K562 (cell line): ENCODE results near the gene SOWAHD. TPM values are rescaled to one million over a fixed set of nuclear protein-coding genes. Genes with fewer than 3 reads are reported as not detected.

Experiments
- CBX8 ChIP-seq: fragments of 200-600 bp; sonication (generic); IDR thresholded peaks from 2 replicates; pipeline ENCODE4 v1.6.1; 2012; ENCODE audit warnings: borderline replicate concordance, mixed run types, low read depth, mild to moderate bottlenecking, moderate library complexity, mixed read lengths, low read length, control low read depth, inconsistent platforms; ENCODE audit not compliant: poor library complexity, severe bottlenecking; ENCODE audit errors: extremely low read depth
- CSDE1 ChIP-seq, 2 experiments: fragments of 450-650 bp; IDR thresholded peaks; 2 replicates each; pipeline ENCODE4 v1.6.1; 2016; ENCODE audit warnings: mild to moderate bottlenecking in 1 of 2
- KLF1 ChIP-seq: fragments of 450-650 bp; IDR thresholded peaks from 2 replicates; pipeline ENCODE4 v1.6.1; 2016; ENCODE audit warnings: missing genetic modification characterization, missing compliant biosample characterization
- SMAD1 ChIP-seq: fragments of 150-350 bp; IDR thresholded peaks from 2 replicates; pipeline ENCODE4 v1.6.1; 2014; ENCODE audit warnings: low read length, low read depth; ENCODE audit not compliant: partially characterized antibody
- SMAD4 ChIP-seq: fragments of 250-450 bp; sonication (Bioruptor Pico); conservative IDR thresholded peaks from 2 replicates; pipeline ENCODE4 v1.8.0; 2021; ENCODE audit warnings: inconsistent platforms, mild to moderate bottlenecking, moderate library complexity
- SMC3 ChIP-seq: conservative IDR thresholded peaks from 2 replicates; pipeline ENCODE4 v1.6.1; 2011; ENCODE audit warnings: low read depth, low read length, improper control_type of control experiment; ENCODE audit not compliant: insufficient read depth
- TAF7 ChIP-seq: fragments of 450-650 bp; IDR thresholded peaks from 2 replicates; pipeline ENCODE4 v1.6.1; 2016; ENCODE audit warnings: missing genetic modification characterization, missing compliant biosample characterization
- ZNF384 ChIP-seq: IDR thresholded peaks from 2 replicates; pipeline ENCODE4 v1.6.1; 2012; ENCODE audit warnings: low read depth, low read length, improper control_type of control experiment
- ZNF668 ChIP-seq: fragments of 250-450 bp; sonication (Bioruptor Pico); IDR thresholded peaks from 2 replicates; pipeline ENCODE4 v1.8.0; 2022; ENCODE audit warnings: mild to moderate bottlenecking, inconsistent platforms
- polyA plus RNA-seq, 8 experiments: library from polyadenylated mRNA; depleted of rRNA in 4 of 8; stranded (reverse) in 5 of 8; unstranded in 3 of 8; fragments of >200 nt; fragmentation: Nextera tagmentation in 2 of 8; fragmentation: Illumina TruSeq in 1 of 8; extraction: Ambion mirVana in 2 of 8; extraction: Trizol in 1 of 8; gene quantifications; 2 replicates each; pipeline versions ENCODE4 v1.2.1 to v1.2.3, GENCODE V29; 2011 to 2014; ENCODE audit warnings: inconsistent platforms in 1 of 8, missing spikeins in 1 of 8
- total RNA-seq, 7 experiments: library from RNA; depleted of rRNA in 6 of 7; stranded (reverse); fragments of >200 nt in 6 of 7; fragmentation: Illumina TruSeq in 2 of 7; extraction: Trizol in 2 of 7; gene quantifications; 2 replicates each; pipeline versions ENCODE4 v1.2.1 to v1.2.3, GENCODE V29; 2011 to 2021; ENCODE audit warnings: low replicate concordance in 1 of 7
- TF ChIP-seq, protein P1 (sequence below): IDR thresholded peaks from 2 replicates; pipeline ENCODE4 v1.6.1; 2012; ENCODE audit warnings: low read depth, low read length, improper control_type of control experiment, borderline replicate concordance
- TF ChIP-seq, protein P2 (sequence below): fragments of 250-450 bp; sonication (Bioruptor Pico); IDR thresholded peaks from 2 replicates; pipeline ENCODE4 v1.4.0; 2020; ENCODE audit warnings: borderline replicate concordance
- TF ChIP-seq, protein P3 (sequence below), 3 experiments: IDR thresholded peaks in 2 of 3; conservative IDR thresholded peaks in 1 of 3; 2 replicates each; pipeline ENCODE4 v1.5.1; 2011 to 2012; ENCODE audit warnings: low read length in 3 of 3, mild to moderate bottlenecking in 3 of 3, control low read depth in 2 of 3, improper control_type of control experiment in 1 of 3, inconsistent platforms in 1 of 3, low read depth in 1 of 3, mixed read lengths in 1 of 3, moderate library complexity in 1 of 3; ENCODE audit not compliant: insufficient read depth in 2 of 3

The SOWAHD gene
- total and polyA plus RNA-seq, 9 of the 15 experiments (the other 6 are each of a cell fraction or from before 2014, with no cell fraction given) = 0.13 to 0.29 TPM; not detected in 7

DNA sequence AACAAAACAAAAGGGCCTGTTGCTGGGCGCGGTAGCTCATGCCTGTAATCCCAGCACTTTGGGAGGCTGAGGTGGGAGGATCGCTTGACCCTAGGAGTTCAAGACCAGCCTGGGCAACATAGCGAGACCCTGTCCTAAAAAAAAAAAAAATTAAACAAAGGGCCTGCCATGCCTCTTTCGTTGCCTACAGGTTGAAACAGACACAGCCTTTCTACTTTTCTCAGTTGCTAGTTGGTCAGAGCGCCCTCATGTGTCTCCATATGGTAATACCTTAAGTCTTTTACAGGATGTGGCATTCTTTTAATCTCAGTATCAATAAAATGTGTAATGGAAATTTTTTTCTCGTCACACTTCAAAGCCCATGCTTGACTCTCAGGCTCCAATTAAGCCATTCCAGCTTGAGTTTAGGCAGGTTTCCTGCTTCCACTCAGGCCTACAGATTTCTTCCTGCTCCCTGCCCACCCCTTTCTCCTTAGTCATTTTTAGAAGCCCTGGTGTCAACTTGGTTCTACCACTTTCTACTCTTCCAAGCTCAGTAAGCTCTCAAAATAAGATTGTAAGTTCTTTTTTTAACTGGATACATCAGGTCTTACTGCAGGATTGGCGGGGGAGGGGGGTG, 4.6 kb upstream of the SOWAHD start (continued):
- TF ChIP-seq, protein P1, sequence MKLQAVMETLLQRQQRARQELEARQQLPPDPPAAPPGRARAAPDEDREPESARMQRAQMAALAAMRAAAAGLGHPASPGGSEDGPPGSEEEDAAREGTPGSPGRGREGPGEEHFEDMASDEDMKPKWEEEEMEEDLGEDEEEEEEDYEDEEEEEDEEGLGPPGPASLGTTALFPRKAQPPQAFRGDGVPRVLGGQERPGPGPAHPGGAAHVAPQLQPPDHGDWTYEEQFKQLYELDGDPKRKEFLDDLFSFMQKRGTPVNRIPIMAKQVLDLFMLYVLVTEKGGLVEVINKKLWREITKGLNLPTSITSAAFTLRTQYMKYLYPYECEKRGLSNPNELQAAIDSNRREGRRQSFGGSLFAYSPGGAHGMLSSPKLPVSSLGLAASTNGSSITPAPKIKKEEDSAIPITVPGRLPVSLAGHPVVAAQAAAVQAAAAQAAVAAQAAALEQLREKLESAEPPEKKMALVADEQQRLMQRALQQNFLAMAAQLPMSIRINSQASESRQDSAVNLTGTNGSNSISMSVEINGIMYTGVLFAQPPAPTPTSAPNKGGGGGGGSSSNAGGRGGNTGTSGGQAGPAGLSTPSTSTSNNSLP = 0 out of 2 replicates have a peak, but pooled peaks have one; percentile 40
- TF ChIP-seq SMAD4 (CRISPR knock-in tag) = no peak
- TF ChIP-seq, protein P2, sequence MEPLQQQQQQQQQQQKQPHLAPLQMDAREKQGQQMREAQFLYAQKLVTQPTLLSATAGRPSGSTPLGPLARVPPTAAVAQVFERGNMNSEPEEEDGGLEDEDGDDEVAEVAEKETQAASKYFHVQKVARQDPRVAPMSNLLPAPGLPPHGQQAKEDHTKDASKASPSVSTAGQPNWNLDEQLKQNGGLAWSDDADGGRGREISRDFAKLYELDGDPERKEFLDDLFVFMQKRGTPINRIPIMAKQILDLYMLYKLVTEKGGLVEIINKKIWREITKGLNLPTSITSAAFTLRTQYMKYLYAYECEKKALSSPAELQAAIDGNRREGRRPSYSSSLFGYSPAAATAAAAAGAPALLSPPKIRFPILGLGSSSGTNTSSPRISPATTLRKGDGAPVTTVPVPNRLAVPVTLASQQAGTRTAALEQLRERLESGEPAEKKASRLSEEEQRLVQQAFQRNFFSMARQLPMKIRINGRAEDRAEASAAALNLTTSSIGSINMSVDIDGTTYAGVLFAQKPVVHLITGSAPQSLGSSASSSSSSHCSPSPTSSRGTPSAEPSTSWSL (CRISPR knock-in tag) = no peak
- TF ChIP-seq SMC3 = peak; percentile 45; the same call in 1 of the 2 replicates
- peak; percentile 53 for TF ChIP-seq ZNF384
- no peak for TF ChIP-seq ZNF668 (CRISPR knock-in tag)
- TF ChIP-seq CSDE1 (IDR thresholded peaks at IDR 0.05) = no peak
- TF ChIP-seq SMAD1 = no peak
- no peak for TF ChIP-seq CBX8
- TF ChIP-seq, protein P3, sequence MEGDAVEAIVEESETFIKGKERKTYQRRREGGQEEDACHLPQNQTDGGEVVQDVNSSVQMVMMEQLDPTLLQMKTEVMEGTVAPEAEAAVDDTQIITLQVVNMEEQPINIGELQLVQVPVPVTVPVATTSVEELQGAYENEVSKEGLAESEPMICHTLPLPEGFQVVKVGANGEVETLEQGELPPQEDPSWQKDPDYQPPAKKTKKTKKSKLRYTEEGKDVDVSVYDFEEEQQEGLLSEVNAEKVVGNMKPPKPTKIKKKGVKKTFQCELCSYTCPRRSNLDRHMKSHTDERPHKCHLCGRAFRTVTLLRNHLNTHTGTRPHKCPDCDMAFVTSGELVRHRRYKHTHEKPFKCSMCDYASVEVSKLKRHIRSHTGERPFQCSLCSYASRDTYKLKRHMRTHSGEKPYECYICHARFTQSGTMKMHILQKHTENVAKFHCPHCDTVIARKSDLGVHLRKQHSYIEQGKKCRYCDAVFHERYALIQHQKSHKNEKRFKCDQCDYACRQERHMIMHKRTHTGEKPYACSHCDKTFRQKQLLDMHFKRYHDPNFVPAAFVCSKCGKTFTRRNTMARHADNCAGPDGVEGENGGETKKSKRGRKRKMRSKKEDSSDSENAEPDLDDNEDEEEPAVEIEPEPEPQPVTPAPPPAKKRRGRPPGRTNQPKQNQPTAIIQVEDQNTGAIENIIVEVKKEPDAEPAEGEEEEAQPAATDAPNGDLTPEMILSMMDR (IDR thresholded peaks at IDR 0.05 in 2 of 3, conservative IDR thresholded peaks at IDR 0.05 in 1 of 3; ENCODE audit: insufficient read depth in 2 of 3, low read depth in 1 of 3, low read length in 3 of 3) = peak; percentile 54 to 65 (median 61)
- no peak for TF ChIP-seq KLF1 (tag)
- no peak for TF ChIP-seq TAF7 (tag)
